Left lung (tissue), 10 donors: Measurements from ENCODE around the gene HDAC4. TPM values are rescaled to one million over a fixed set of nuclear protein-coding genes. Genes with fewer than 3 reads are reported as not detected.

Experiments used
- ATAC-seq: fragments of 200-7000 bp; cut with Tn5 transposase; one replicate; pipeline ENCODE4 v1.9.1; 2020; ENCODE audit warnings: moderate library complexity
- DNase-seq, 4 donors: peaks; one replicate each; pipeline ENCODE4 v3.0.0-alpha.2; 2013 to 2020
- H3K27ac ChIP-seq, 2 donors: fragments of 200-600 bp; sonication (generic) in 1 of 2; one replicate each; pipeline versions ENCODE4 v1.5.0 to v1.8.0; 2020 to 2021
- H3K27me3 ChIP-seq, 2 donors: fragments of 200-600 bp; sonication (generic) in 1 of 2; one replicate each; pipeline versions ENCODE4 v1.5.0 to v1.8.0; 2020 to 2021
- H3K36me3 ChIP-seq, 2 donors: fragments of 200-600 bp; sonication (generic) in 1 of 2; one replicate each; pipeline versions ENCODE4 v1.5.0 to v1.8.0; 2020 to 2021
- H3K4me1 ChIP-seq, 2 donors: fragments of 200-600 bp; one replicate each; pipeline ENCODE4 v1.8.0; 2021
- H3K4me3 ChIP-seq, 2 donors: fragments of 200-600 bp; sonication (generic) in 1 of 2; one replicate each; pipeline versions ENCODE4 v1.5.0 to v1.8.0; 2020 to 2021; ENCODE audit warnings: mild to moderate bottlenecking in 1 of 2
- H3K9me3 ChIP-seq, 2 donors: fragments of 200-600 bp; sonication (generic) in 1 of 2; one replicate each; pipeline versions ENCODE4 v1.5.0 to v1.8.0; 2020 to 2021
- intact Hi-C, 2 donors: fragments of 100-400 bp; cut with DNase I; formaldehyde crosslinking; loops; one replicate each; pipeline versions ENCODE4 v1.11.2 to v1.14.2; 2022
- polyA plus RNA-seq, 6 donors: library from polyadenylated mRNA; unstranded; fragments of 120-200 nt; gene quantifications; one replicate each; pipeline ENCODE4 v1.2.1, GENCODE V29; 2013; ENCODE audit not compliant: insufficient read length in 6 of 6
- total RNA-seq, 2 donors: library from RNA; stranded (reverse); fragmentation: NEBNext Ultra II Directional; extraction: Animal tissue kit (Norgen Biotek cat#: 25700); gene quantifications; one replicate each; pipeline ENCODE4 v1.2.1, GENCODE V29; 2021
- TF ChIP-seq, protein P1 (sequence below), 2 donors: fragments of 200-600 bp; sonication (generic) in 1 of 2; IDR thresholded peaks; one replicate each; pipeline versions ENCODE4 v1.5.0 to v1.8.0; 2021; ENCODE audit warnings: antibody characterized with exemption in 2 of 2
- donor health status: DM: no; HTN: yes; CAD: no.
- donor health status: DM: no; HTN: no; CAD: no.

Gene HDAC4
- total and polyA plus RNA-seq, 8 donors, result 9.9 to 36.8 (median 12.8) TPM

DNA sequence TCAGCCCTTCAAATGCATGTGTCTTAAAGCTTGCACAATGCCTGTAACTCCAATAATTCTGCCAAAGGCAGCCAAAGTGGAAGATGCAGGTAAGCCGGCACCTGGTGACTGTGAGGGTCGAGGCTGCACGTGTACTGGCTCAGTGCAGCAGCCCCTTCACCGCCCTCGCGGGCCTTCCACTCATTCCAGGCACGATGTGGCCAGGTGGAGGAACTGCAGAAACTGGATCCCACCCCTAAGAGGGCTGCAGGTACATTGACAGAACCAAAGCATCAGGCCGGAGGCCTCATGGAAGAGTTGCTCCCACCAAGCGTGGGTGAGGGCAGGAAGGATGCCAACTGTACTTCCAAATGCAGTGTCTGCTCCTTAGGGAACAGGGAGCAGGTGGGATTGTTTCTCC is 253.4 kb downstream of the HDAC4 start:
- Histone ChIP-seq H3K9me3 (no peaks in the 10 kb centered on the region), H3K27me3 (no peaks in the 10 kb centered on the region), H3K27ac (no peak overlapping the region), H3K36me3 (peaks cover 0 to 79% of the 10 kb centered on the region in 2 donors), H3K4me3 (no peak overlapping the region), H3K4me1 (no peaks in the 10 kb centered on the region)
- DNase-seq (peak in 2 of 4 donors; percentile 26 to 51), ATAC-seq (no peak)
- TF ChIP-seq, protein P1, sequence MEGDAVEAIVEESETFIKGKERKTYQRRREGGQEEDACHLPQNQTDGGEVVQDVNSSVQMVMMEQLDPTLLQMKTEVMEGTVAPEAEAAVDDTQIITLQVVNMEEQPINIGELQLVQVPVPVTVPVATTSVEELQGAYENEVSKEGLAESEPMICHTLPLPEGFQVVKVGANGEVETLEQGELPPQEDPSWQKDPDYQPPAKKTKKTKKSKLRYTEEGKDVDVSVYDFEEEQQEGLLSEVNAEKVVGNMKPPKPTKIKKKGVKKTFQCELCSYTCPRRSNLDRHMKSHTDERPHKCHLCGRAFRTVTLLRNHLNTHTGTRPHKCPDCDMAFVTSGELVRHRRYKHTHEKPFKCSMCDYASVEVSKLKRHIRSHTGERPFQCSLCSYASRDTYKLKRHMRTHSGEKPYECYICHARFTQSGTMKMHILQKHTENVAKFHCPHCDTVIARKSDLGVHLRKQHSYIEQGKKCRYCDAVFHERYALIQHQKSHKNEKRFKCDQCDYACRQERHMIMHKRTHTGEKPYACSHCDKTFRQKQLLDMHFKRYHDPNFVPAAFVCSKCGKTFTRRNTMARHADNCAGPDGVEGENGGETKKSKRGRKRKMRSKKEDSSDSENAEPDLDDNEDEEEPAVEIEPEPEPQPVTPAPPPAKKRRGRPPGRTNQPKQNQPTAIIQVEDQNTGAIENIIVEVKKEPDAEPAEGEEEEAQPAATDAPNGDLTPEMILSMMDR (IDR thresholded peaks at IDR 0.05), result no peak
- intact Hi-C loops, result no loop called here

DNA sequence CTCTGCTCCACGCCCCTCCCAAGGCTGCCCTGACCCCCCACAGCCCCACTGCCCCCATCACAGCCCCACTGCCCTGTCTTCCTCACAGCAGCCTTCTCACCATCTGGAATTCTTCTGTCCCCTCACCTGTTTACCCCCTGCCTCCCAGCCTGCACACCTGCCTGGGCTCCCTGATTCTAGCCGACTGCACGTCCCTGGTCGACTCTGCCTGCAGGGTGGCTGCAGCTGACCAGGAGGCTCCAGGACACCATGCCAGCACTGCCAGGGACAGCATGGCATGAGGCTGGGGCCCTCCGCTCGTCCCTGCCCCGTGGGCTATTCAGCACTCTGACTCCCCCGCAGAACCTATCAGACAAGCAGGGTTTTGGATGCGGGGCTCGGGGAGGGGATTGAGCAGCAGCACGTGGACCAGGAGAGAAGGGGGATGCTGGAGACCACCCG is 254.1 kb downstream of the HDAC4 start:
- Histone ChIP-seq H3K9me3 (no peaks in the 10 kb centered on the region), H3K27ac (no peak overlapping the region), H3K36me3 (peaks cover 0 to 79% of the 10 kb centered on the region in 2 donors), H3K27me3 (no peaks in the 10 kb centered on the region), H3K4me3 (no peak overlapping the region), H3K4me1 (no peaks in the 10 kb centered on the region)
- TF ChIP-seq, protein P1 (IDR thresholded peaks at IDR 0.05), result no peak
- intact Hi-C loops, result no loop called here
- DNase-seq (peak in 1 of 4 donors; percentile 45), ATAC-seq (no peak)

DNA sequence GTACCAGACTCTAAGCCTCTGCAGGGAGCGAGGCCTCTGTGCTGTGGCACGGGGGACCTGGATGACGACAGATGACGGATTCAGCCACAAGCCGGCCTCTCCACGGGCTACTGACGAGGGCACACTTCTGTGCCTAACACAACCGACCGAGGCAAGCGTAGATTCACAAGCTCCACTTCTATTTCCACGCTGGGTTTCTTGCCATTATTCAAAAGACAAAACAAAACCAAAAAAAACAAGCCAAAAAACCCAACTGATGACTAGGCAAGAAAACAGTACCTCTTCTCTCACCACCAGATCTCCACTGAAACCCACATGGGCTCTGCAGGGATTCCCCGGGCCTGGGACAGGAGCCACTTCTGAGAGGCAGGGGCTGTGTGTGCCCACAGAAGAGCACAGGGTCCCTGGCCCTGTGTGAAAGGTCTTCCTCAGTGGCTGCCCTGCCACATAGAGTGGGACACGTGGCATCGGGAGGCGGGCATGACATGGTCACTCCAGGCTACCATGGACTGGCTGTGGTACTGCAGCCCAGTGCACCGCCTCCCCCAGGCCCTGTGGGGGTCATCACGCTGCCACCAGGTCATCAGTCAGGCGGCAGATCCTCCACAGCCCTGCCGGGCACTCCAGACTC is 254.7 kb downstream of the HDAC4 start:
- H3K4me1 ChIP-seq, result no peaks in the 10 kb centered on the region
- H3K9me3 ChIP-seq, result no peaks in the 10 kb centered on the region
- intact Hi-C loops, result no loop called here
- no peaks in the 10 kb centered on the region for H3K27me3 ChIP-seq
- ATAC-seq (no peak), DNase-seq (peak in 1 of 4 donors; percentile 68)
- H3K4me3 ChIP-seq, result no peak overlapping the region
- H3K36me3 ChIP-seq, result peaks cover 0 to 82% of the 10 kb centered on the region in 2 donors
- no peak overlapping the region for H3K27ac ChIP-seq
- TF ChIP-seq, protein P1 (IDR thresholded peaks at IDR 0.05), result no peak

DNA sequence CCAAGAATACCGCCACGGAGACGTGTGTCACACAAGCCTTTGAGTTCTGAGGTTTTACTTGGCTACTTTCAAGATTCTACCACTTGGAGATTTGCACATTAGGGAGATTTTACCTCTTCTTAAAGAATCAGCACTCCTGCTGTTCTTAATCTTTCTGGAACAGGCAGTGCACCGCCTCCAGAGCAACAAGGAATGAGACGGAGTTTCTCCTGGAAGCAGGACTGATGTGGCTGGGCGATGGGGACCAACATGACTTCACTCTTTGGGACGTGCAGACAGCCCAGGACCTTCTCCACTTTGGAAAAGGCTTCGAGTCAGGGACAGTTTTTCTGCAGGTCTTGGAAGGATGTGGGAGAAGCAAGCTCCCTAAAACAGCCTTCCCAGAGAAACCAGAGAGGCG is 255.2 kb downstream of the HDAC4 start:
- no peak for ATAC-seq

DNA sequence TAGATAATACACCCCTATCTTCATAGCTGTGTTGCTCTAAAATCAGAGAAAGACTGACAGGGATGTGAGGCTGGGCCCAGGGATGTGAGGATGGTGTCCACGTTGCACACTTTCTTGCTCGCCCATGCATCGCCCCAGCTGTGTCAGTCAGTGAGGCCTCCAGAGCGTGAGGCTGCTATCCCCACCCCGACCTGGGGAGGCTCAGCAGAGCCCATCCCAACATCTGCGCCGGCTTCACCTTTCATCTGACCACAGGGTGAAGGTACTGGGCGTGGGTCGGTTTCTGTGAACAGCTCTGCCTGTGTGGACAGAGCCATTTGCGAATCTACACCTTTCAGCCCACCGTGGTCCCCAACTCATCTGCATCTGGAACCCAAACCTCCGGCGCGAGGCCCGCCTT is 255.7 kb downstream of the HDAC4 start:
- peak in 1 of 4 donors; percentile 69 for DNase-seq
- Histone ChIP-seq H3K27ac (no peak overlapping the region), H3K4me3 (no peak overlapping the region), H3K36me3 (peaks cover 0 to 92% of the 10 kb centered on the region in 2 donors), H3K4me1 (no peaks in the 10 kb centered on the region), H3K27me3 (no peaks in the 10 kb centered on the region), H3K9me3 (no peaks in the 10 kb centered on the region)
- ATAC-seq, result no peak
- TF ChIP-seq, protein P1 (IDR thresholded peaks at IDR 0.05), result no peak
- intact Hi-C loops, result no loop called here

More for the DNA sequence above, 255.2 kb downstream of the HDAC4 start:
- Histone ChIP-seq H3K27ac (no peak overlapping the region), H3K27me3 (no peaks in the 10 kb centered on the region), H3K9me3 (no peaks in the 10 kb centered on the region), H3K4me3 (no peak overlapping the region), H3K36me3 (peaks cover 0 to 87% of the 10 kb centered on the region in 2 donors), H3K4me1 (no peaks in the 10 kb centered on the region)
- intact Hi-C loops, result no loop called here
- DNase-seq, result no peak
- TF ChIP-seq, protein P1 (IDR thresholded peaks at IDR 0.05), result no peak
